ENCODE results near the gene PAX2. TPM values are rescaled to one million over a fixed set of nuclear protein-coding genes. Genes with fewer than 3 reads are reported as not detected.

The PAX2 gene
- total RNA-seq, 1 donor from 2014 or later: 0.34 TPM

GRCh38 chr10:100774223-100774622, 28.8 kb downstream of the PAX2 start:
- H3K9me3 Mint-ChIP-seq: peaks cover 3% of the 10 kb centered on the region
- peaks cover 16% of the 10 kb centered on the region for H3K4me1 Mint-ChIP-seq
- no peaks in the 10 kb centered on the region for H3F3A ChIP-seq (ENCODE audit: low read depth)
- no peaks in the 10 kb centered on the region for H3K36me3 ChIP-seq
- H4K20me1 ChIP-seq (ENCODE audit: low read depth): no peaks in the 10 kb centered on the region
- no peak for DNase-seq (ENCODE audit: low spot score)
- H3K4me3 Mint-ChIP-seq: no peak overlapping the region
- TF ChIP-seq EZH2phosphoT487 (IDR thresholded peaks at IDR 0.05): no peak
- no peak for TF ChIP-seq EZH2 (IDR thresholded peaks at IDR 0.05)
- no peak for TF ChIP-seq CTCF (IDR thresholded peaks at IDR 0.05)
- no peaks in the 10 kb centered on the region for H3K36me3 Mint-ChIP-seq
- no peak overlapping the region for H3K4me2 ChIP-seq
- no peaks in the 10 kb centered on the region for H3K9me3 ChIP-seq (ENCODE audit: low read depth)
- H3K4me3 ChIP-seq: no peak overlapping the region
- H3K9ac ChIP-seq: no peak overlapping the region
- H3K27ac ChIP-seq: no peak overlapping the region
- H3K79me2 ChIP-seq (ENCODE audit: low read depth): no peaks in the 10 kb centered on the region
- peaks cover 18% of the 10 kb centered on the region for H3K27me3 Mint-ChIP-seq (ENCODE audit: insufficient read depth, low read depth)
- no peak overlapping the region for H2AFZ ChIP-seq (replicated peaks)
- no peaks in the 10 kb centered on the region for H3K4me1 ChIP-seq
- H3K27me3 ChIP-seq: peaks cover 90% of the 10 kb centered on the region
- H3K27ac Mint-ChIP-seq: no peak overlapping the region

DNA sequence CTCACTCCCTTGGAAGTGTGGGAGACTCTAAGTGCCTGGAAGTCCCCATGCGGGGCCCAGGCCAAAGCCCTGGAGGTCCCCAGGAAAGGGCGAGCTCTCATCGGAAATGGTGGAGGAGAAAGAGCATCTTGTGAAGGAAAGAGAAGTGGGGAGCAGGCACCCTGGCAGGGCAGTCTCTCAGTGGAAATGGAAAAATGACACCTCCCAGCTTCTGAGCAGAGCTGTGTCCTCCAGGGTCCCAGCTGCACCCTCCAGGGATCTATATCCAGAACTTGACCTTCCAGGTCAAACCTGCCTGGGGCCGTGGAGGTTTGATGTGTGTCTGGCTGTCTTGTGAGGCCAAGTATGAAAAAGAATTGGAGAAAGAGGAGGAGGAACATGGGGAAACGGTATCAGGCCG, 29.5 kb downstream of the PAX2 start:
- H3K27me3 Mint-ChIP-seq (ENCODE audit: insufficient read depth, low read depth): peaks cover 20% of the 10 kb centered on the region
- H3K27me3 ChIP-seq: peaks cover 92% of the 10 kb centered on the region

DNA sequence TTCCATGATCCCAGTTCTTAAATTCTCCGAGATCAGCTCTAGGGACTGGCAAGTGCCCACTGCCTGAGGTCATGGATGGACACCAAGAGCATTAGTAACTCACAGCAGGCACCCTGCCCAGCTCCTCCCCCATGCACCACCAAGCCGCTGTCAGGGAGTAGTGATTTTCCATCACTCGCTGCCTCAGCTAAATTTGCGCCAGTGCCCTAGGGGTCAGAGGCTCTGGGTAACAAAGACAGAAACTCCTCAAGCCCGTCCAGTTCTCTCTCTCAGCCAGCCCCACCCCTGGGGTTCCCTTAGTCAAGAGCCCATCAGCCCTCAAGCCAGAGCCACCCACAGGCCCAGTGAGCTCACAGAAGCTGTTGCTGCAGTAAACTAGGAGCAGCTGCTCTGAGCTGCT, 30.0 kb downstream of the PAX2 start:
- Histone ChIP-seq H3K79me2 (ENCODE audit: low read depth) (no peaks in the 10 kb centered on the region), H3K27me3 (peaks cover 92% of the 10 kb centered on the region), H3K27ac (no peak overlapping the region), H3F3A (ENCODE audit: low read depth) (no peaks in the 10 kb centered on the region), H3K4me3 (no peak overlapping the region), H3K9me3 (ENCODE audit: low read depth) (no peaks in the 10 kb centered on the region), H2AFZ (replicated peaks) (no peak overlapping the region), H3K4me1 (no peaks in the 10 kb centered on the region), H3K9ac (no peak overlapping the region), H3K4me2 (no peak overlapping the region), H4K20me1 (ENCODE audit: low read depth) (no peaks in the 10 kb centered on the region), H3K36me3 (no peaks in the 10 kb centered on the region)
- TF ChIP-seq CTCF (IDR thresholded peaks at IDR 0.05) (no peak), EZH2phosphoT487 (IDR thresholded peaks at IDR 0.05) (no peak), EZH2 (IDR thresholded peaks at IDR 0.05) (no peak)
- peaks cover 7% of the 10 kb centered on the region for H3K9me3 Mint-ChIP-seq
- peak overlapping the region; percentile 26 for H3K27ac Mint-ChIP-seq
- no peak overlapping the region for H3K4me3 Mint-ChIP-seq
- no peaks in the 10 kb centered on the region for H3K36me3 Mint-ChIP-seq
- H3K27me3 Mint-ChIP-seq (ENCODE audit: insufficient read depth, low read depth): peaks cover 20% of the 10 kb centered on the region
- no peak for DNase-seq (ENCODE audit: low spot score)
- peaks cover 16% of the 10 kb centered on the region for H3K4me1 Mint-ChIP-seq

More for the DNA sequence above, 29.5 kb downstream of the PAX2 start:
- H4K20me1 ChIP-seq (ENCODE audit: low read depth): no peaks in the 10 kb centered on the region
- Mint-ChIP-seq H3K27ac (no peak overlapping the region), H3K36me3 (no peaks in the 10 kb centered on the region), H3K9me3 (peaks cover 6% of the 10 kb centered on the region), H3K4me3 (no peak overlapping the region), H3K4me1 (peaks cover 16% of the 10 kb centered on the region)
- no peak for DNase-seq (ENCODE audit: low spot score)
- H3K4me3 ChIP-seq: no peak overlapping the region
- H2AFZ ChIP-seq (replicated peaks): no peak overlapping the region
- no peaks in the 10 kb centered on the region for H3K9me3 ChIP-seq (ENCODE audit: low read depth)
- no peaks in the 10 kb centered on the region for H3F3A ChIP-seq (ENCODE audit: low read depth)
- H3K9ac ChIP-seq: no peak overlapping the region
- no peaks in the 10 kb centered on the region for H3K36me3 ChIP-seq
- no peak overlapping the region for H3K27ac ChIP-seq
- no peaks in the 10 kb centered on the region for H3K4me1 ChIP-seq
- no peak overlapping the region for H3K4me2 ChIP-seq
- no peaks in the 10 kb centered on the region for H3K79me2 ChIP-seq (ENCODE audit: low read depth)
- TF ChIP-seq CTCF (IDR thresholded peaks at IDR 0.05) (no peak), EZH2phosphoT487 (IDR thresholded peaks at IDR 0.05) (no peak), EZH2 (IDR thresholded peaks at IDR 0.05) (no peak)
